Loucy (cell line): ENCODE measurements around the gene DTNBP1.

Experiments used
- H2AFZ ChIP-seq: fragments of 200-600 bp; sonication (generic); 2 replicates; pipeline ENCODE4 v1.6.0; 2016; ENCODE audit warnings: antibody characterized with exemption, mild to moderate bottlenecking, low read length, moderate library complexity
- H3F3A ChIP-seq: fragments of 200-600 bp; 2 replicates; pipeline ENCODE4 v1.6.0; 2016; ENCODE audit warnings: antibody characterized with exemption, low read depth, mild to moderate bottlenecking
- H3K27me3 ChIP-seq: fragments of 200-600 bp; sonication (generic); 2 replicates; pipeline ENCODE4 v1.6.1; 2014; ENCODE audit warnings: low read length, mild to moderate bottlenecking; ENCODE audit not compliant: insufficient read depth, poor library complexity, severe bottlenecking
- H3K36me3 ChIP-seq: fragments of 200-600 bp; sonication (generic); 2 replicates; pipeline ENCODE4 v1.6.1; 2016; ENCODE audit warnings: low read length; ENCODE audit not compliant: insufficient read depth
- H3K4me1 ChIP-seq: fragments of 200-600 bp; sonication (generic); 2 replicates; pipeline ENCODE4 v1.5.1; 2014; ENCODE audit warnings: low read length, mild to moderate bottlenecking; ENCODE audit not compliant: insufficient read depth, poor library complexity, severe bottlenecking
- H3K4me2 ChIP-seq: fragments of 200-600 bp; sonication (generic); 2 replicates; pipeline ENCODE4 v1.6.0; 2014; ENCODE audit warnings: antibody characterized with exemption, low read length, low read depth, mild to moderate bottlenecking; ENCODE audit not compliant: poor library complexity, severe bottlenecking
- H3K4me3 ChIP-seq: fragments of 200-600 bp; sonication (generic); 2 replicates; pipeline ENCODE4 v1.5.1; 2014; ENCODE audit warnings: low read length, mild to moderate bottlenecking, mixed read lengths; ENCODE audit not compliant: poor library complexity, severe bottlenecking
- H3K79me2 ChIP-seq: fragments of 200-600 bp; sonication (generic); 2 replicates; pipeline ENCODE4 v1.6.1; 2014; ENCODE audit warnings: low read length; ENCODE audit not compliant: insufficient read depth
- H3K9ac ChIP-seq: fragments of 200-600 bp; sonication (generic); 2 replicates; pipeline ENCODE4 v1.6.0; 2014; ENCODE audit warnings: mild to moderate bottlenecking, low read depth, low read length, moderate library complexity; ENCODE audit not compliant: poor library complexity, severe bottlenecking
- H3K9me2 ChIP-seq: fragments of 200-600 bp; sonication (generic); replicated peaks from 2 replicates; pipeline ENCODE4 v1.6.1; 2016; ENCODE audit warnings: low read depth, low read length, mixed read lengths
- H3K9me3 ChIP-seq: fragments of 200-600 bp; sonication (generic); 2 replicates; pipeline ENCODE4 v1.6.1; 2014; ENCODE audit warnings: mild to moderate bottlenecking, antibody characterized with exemption, low read length, low read depth; ENCODE audit not compliant: insufficient read depth
- H4K20me1 ChIP-seq: fragments of 200-600 bp; sonication (generic); 2 replicates; pipeline ENCODE4 v1.6.0; 2014; ENCODE audit warnings: antibody characterized with exemption, low read length, mild to moderate bottlenecking; ENCODE audit not compliant: insufficient read depth, poor library complexity, severe bottlenecking
- CTCF ChIP-seq: fragments of 200-600 bp; sonication (generic); conservative IDR thresholded peaks from 2 replicates; pipeline ENCODE4 v1.5.1; 2014; ENCODE audit warnings: mild to moderate bottlenecking, antibody characterized with exemption, low read length
- EZH2phosphoT487 ChIP-seq: fragments of 200-600 bp; IDR thresholded peaks from 2 replicates; pipeline ENCODE4 v1.6.1; 2018; ENCODE audit warnings: antibody characterized with exemption, mild to moderate bottlenecking, moderate library complexity, borderline replicate concordance

Gene DTNBP1

GRCh38 chr6:15608396-15608795 is 54.4 kb downstream of the DTNBP1 start:
- no peak overlapping the region for H3K4me2 ChIP-seq
- no peak overlapping the region for H3K4me3 ChIP-seq

GRCh38 chr6:15607603-15608002 is 55.2 kb downstream of the DTNBP1 start:
- Histone ChIP-seq H3K9me2 (no peaks in the 10 kb centered on the region), H3K4me1 (peaks cover 6% of the 10 kb centered on the region), H3F3A (no peaks in the 10 kb centered on the region), H3K4me3 (no peak overlapping the region), H3K27me3 (no peaks in the 10 kb centered on the region), H4K20me1 (no peaks in the 10 kb centered on the region), H3K4me2 (no peak overlapping the region), H3K9ac (no peak overlapping the region), H3K36me3 (peaks cover 28% of the 10 kb centered on the region; the same call in 1 of the 2 replicates), H2AFZ (no peak overlapping the region), H3K9me3 (peaks cover 4% of the 10 kb centered on the region; the same call in 1 of the 2 replicates), H3K79me2 (no peaks in the 10 kb centered on the region)
- TF ChIP-seq CTCF (no peak), EZH2phosphoT487 (no peak)

More at GRCh38 chr6:15608396-15608795, 54.4 kb downstream of the DTNBP1 start:
- H3F3A ChIP-seq: no peaks in the 10 kb centered on the region
- H3K79me2 ChIP-seq: no peaks in the 10 kb centered on the region
- peaks cover 6% of the 10 kb centered on the region for H3K4me1 ChIP-seq
- peaks cover 4% of the 10 kb centered on the region; the same call in 1 of the 2 replicates for H3K9me3 ChIP-seq
- no peaks in the 10 kb centered on the region for H4K20me1 ChIP-seq
- peaks cover 28% of the 10 kb centered on the region; the same call in 1 of the 2 replicates for H3K36me3 ChIP-seq
- H2AFZ ChIP-seq: no peak overlapping the region
- no peak for TF ChIP-seq CTCF
- no peak for TF ChIP-seq EZH2phosphoT487
- H3K27me3 ChIP-seq: no peaks in the 10 kb centered on the region
- H3K9ac ChIP-seq: no peak overlapping the region
- H3K9me2 ChIP-seq: no peaks in the 10 kb centered on the region

- no peaks in the 10 kb centered on the region for H3F3A ChIP-seq
- H2AFZ ChIP-seq: no peak overlapping the region
- H4K20me1 ChIP-seq: no peaks in the 10 kb centered on the region
- H3K9ac ChIP-seq: no peak overlapping the region
- TF ChIP-seq EZH2phosphoT487: no peak
- TF ChIP-seq CTCF: no peak
- no peaks in the 10 kb centered on the region for H3K27me3 ChIP-seq
- H3K79me2 ChIP-seq: no peaks in the 10 kb centered on the region
- peaks cover 27% of the 10 kb centered on the region; the same call in 1 of the 2 replicates for H3K36me3 ChIP-seq
- H3K4me1 ChIP-seq: no peaks in the 10 kb centered on the region
- H3K9me3 ChIP-seq: peaks cover 2% of the 10 kb centered on the region; the same call in 1 of the 2 replicates
- no peak overlapping the region for H3K4me2 ChIP-seq
- no peak overlapping the region for H3K4me3 ChIP-seq
- no peaks in the 10 kb centered on the region for H3K9me2 ChIP-seq
Observed at GRCh38 chr6:15606347-15606746, 56.5 kb downstream of the DTNBP1 start.
